Measurements from ENCODE around the gene FGF1. TPM values are rescaled to one million over a fixed set of nuclear protein-coding genes. Genes with fewer than 3 reads are reported as not detected.

Gene FGF1
- total and polyA plus RNA-seq, 4 donors = 19.8 to 44.2 (median 25.0) TPM

DNA sequence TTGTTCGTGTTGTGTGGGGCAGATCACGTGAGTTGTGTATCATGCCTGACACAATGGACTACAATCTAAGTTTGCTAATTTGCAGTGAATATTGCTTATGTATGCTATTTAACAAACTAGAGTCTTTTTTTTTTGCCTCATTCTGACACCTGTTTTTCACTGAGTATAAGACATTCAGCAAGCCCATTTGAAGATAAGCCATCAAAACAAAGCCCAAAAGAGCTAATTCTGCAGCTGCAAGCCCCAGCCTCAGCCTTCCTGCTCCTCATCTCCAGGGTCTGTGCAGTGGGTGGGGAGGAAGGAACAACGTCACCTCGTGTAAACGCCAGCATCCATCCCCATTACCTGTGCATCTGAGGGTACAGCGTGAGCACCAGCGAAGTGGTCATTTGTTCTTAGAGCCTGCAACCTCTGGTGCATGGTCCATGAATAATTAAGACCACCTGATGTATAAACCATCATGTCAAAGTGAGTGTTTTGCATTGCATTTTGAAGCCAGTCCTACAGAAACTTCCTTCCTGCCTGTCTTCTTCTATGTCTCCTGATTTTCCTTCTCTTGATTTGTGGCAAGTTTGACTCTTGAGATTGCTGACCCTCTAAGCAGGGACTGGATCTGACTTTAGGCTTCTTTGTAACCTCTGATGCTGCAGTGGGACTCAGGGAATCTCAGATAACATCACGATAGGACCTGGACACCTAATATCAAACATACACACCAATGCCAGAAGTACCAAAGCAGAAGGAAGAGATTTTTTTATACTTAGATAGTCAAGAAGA is 73.2 kb downstream of the FGF1 start:
- intact Hi-C loops (cut with DNase I) = loop anchor here in 1 of 2 donors (5.0 kb wide), 1 partner anchor 280 kb away; no protein-coding TSS in a partner anchor
- WGBS, 2 donors = 78 to 80% methylated on average over 8 of the region's 8 CpGs

DNA sequence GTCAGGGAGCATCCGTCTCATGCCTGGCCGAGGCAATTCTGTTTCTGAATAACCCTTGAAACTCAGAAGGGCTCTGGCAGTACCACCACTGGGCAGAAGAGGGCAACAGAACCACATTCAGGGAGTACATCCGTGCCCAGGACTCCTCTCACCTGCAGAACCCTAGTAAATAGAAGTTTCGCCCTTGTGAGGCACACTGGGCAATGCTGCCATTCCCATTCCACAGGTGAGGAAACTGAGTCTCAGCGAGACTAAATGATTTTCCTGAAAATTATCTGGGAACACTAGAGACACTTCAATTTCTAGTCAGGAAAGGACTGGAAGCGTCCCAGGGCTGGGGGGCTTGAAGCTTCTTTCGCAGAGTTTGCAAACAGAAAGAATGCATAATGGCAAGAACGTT is 74.7 kb downstream of the FGF1 start:
- WGBS, 2 donors = 36 to 39% methylated on average over 8 of the region's 8 CpGs
- Histone ChIP-seq H3K36me3 (ENCODE audit: control insufficient read depth in 1 of 2, insufficient read depth in 2 of 2, low read length in 1 of 2) (peaks cover 0 to 1% of the 10 kb centered on the region in 2 donors), H3K27me3 (ENCODE audit: control insufficient read depth in 1 of 2, insufficient read depth in 2 of 2, low read length in 1 of 2) (no peaks in the 10 kb centered on the region), H3K4me3 (ENCODE audit: low read length in 2 of 2) (no peak overlapping the region), H3K27ac (ENCODE audit: low read depth in 1 of 2, low read length in 2 of 2) (no peak overlapping the region), H3K9me3 (ENCODE audit: control insufficient read depth, low read length) (no peaks in the 10 kb centered on the region), H3K4me1 (ENCODE audit: control insufficient read depth in 1 of 2, insufficient read depth in 2 of 2, low read length in 2 of 2) (peaks cover 2 to 3% of the 10 kb centered on the region in 2 donors)
- ATAC-seq (ENCODE audit: low FRiP score) = peak; percentile 82
- DNase-seq = peak; percentile 76 to 89
- intact Hi-C loops (cut with DNase I) = loop anchor here (2.0 to 5.0 kb wide), 3 partner anchors 44 to 281 kb away; no protein-coding TSS in a partner anchor

More for the DNA sequence above, 73.2 kb downstream of the FGF1 start:
- H3K4me3 ChIP-seq (ENCODE audit: low read length in 2 of 2) = no peak overlapping the region
- ATAC-seq (ENCODE audit: low FRiP score) (no peak), DNase-seq (no peak)
- peaks cover 0 to 1% of the 10 kb centered on the region in 2 donors for H3K36me3 ChIP-seq (ENCODE audit: control insufficient read depth in 1 of 2, insufficient read depth in 2 of 2, low read length in 1 of 2)
- no peak overlapping the region for H3K27ac ChIP-seq (ENCODE audit: low read depth in 1 of 2, low read length in 2 of 2)
- H3K4me1 ChIP-seq (ENCODE audit: control insufficient read depth in 1 of 2, insufficient read depth in 2 of 2, low read length in 2 of 2) = peaks cover 1 to 2% of the 10 kb centered on the region in 2 donors
- no peaks in the 10 kb centered on the region for H3K9me3 ChIP-seq (ENCODE audit: control insufficient read depth, low read length)
- no peaks in the 10 kb centered on the region for H3K27me3 ChIP-seq (ENCODE audit: control insufficient read depth in 1 of 2, insufficient read depth in 2 of 2, low read length in 1 of 2)

DNA sequence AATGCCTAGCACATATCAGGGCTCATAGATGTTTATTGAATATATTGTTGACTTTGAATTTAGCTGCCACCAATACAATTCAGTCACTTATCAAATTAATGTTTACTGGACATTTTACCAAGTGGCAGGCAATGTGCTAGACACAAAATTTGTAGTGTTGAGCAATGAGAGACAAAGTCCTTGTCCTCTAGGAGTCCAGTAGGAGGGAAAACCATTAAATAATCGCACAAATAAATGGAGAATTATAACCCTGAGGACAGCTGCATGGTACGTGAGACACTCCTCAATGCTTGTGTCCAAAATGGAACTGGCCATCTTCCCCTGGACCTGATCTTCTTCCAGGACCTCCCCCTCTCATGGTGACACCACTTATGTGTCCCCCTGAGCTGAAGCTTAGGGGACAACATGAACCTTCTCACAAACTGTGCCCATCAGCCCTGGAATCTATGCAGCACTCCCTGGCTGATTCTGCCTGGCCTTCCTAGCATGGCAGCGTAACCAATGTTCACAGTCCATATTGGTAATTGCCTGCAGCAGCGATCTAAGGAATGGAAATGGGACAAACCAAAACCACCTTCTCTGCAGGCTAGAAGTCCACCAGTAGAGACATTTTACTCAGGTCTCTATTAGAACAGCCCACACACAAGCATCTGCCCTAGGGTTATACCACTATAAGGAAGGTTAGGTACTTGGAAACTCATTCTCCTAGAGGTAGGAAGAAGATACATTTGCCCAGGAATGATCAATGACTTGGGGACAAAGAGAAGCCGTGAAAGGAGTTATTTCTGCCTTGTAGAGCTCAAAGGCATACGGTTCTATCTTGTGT is 75.5 kb downstream of the FGF1 start:
- ATAC-seq (ENCODE audit: low FRiP score) = no peak
- Histone ChIP-seq H3K4me1 (ENCODE audit: control insufficient read depth in 1 of 2, insufficient read depth in 2 of 2, low read length in 2 of 2) (peaks cover 3 to 6% of the 10 kb centered on the region in 2 donors), H3K27me3 (ENCODE audit: control insufficient read depth in 1 of 2, insufficient read depth in 2 of 2, low read length in 1 of 2) (no peaks in the 10 kb centered on the region), H3K27ac (ENCODE audit: low read depth in 1 of 2, low read length in 2 of 2) (no peak overlapping the region), H3K36me3 (ENCODE audit: control insufficient read depth in 1 of 2, insufficient read depth in 2 of 2, low read length in 1 of 2) (peaks cover 0 to 1% of the 10 kb centered on the region in 2 donors), H3K9me3 (ENCODE audit: control insufficient read depth, low read length) (no peaks in the 10 kb centered on the region), H3K4me3 (ENCODE audit: low read length in 2 of 2) (no peak overlapping the region)
- WGBS, 2 donors = 79 to 81% methylated on average over 6 of the region's 6 CpGs
- no peak for DNase-seq
- intact Hi-C loops (cut with DNase I) = loop anchor here (2.0 to 5.0 kb wide), 3 partner anchors 44 to 282 kb away; no protein-coding TSS in a partner anchor

GRCh38 chr5:142609142-142609541 is 76.7 kb downstream of the FGF1 start:
- H3K9me3 ChIP-seq (ENCODE audit: control insufficient read depth, low read length) = no peaks in the 10 kb centered on the region
- H3K4me3 ChIP-seq (ENCODE audit: low read length in 2 of 2) = no peak overlapping the region
- WGBS, 2 donors = 86 to 87% methylated on average over 6 of the region's 6 CpGs
- no peak overlapping the region for H3K27ac ChIP-seq (ENCODE audit: low read depth in 1 of 2, low read length in 2 of 2)
- DNase-seq = no peak
- peaks cover 0 to 1% of the 10 kb centered on the region in 2 donors for H3K36me3 ChIP-seq (ENCODE audit: control insufficient read depth in 1 of 2, insufficient read depth in 2 of 2, low read length in 1 of 2)
- intact Hi-C loops (cut with DNase I) = no loop called here
- H3K4me1 ChIP-seq (ENCODE audit: control insufficient read depth in 1 of 2, insufficient read depth in 2 of 2, low read length in 2 of 2) = peaks cover 3 to 6% of the 10 kb centered on the region in 2 donors
- H3K27me3 ChIP-seq (ENCODE audit: control insufficient read depth in 1 of 2, insufficient read depth in 2 of 2, low read length in 1 of 2) = no peaks in the 10 kb centered on the region
- no peak for ATAC-seq (ENCODE audit: low FRiP score)

DNA sequence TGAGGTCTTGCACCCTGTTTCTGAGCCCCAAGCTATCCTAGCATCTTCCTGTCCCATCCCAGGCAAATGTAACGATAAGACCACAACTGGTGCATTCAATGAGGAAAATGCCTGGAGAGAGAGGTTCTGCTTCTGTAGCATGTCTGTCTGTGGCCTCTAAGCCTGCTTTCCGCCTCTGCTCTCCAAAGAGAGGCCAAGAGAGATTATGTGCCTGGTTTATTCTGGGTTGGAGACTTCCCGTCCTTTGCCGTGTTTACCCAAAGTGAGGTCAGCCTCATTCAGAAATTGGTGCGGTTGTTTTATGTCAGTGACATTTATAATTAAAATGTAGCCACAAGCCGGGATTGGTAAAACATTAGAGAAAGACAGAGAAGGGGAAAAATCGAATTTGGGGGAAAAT is 77.8 kb downstream of the FGF1 start:
- Histone ChIP-seq H3K4me1 (ENCODE audit: control insufficient read depth in 1 of 2, insufficient read depth in 2 of 2, low read length in 2 of 2) (peaks cover 3 to 6% of the 10 kb centered on the region in 2 donors), H3K36me3 (ENCODE audit: control insufficient read depth in 1 of 2, insufficient read depth in 2 of 2, low read length in 1 of 2) (peaks cover 0 to 1% of the 10 kb centered on the region in 2 donors), H3K27me3 (ENCODE audit: control insufficient read depth in 1 of 2, insufficient read depth in 2 of 2, low read length in 1 of 2) (no peaks in the 10 kb centered on the region), H3K27ac (ENCODE audit: low read depth in 1 of 2, low read length in 2 of 2) (peak overlapping the region in 1 of 2 donors; percentile 49), H3K9me3 (ENCODE audit: control insufficient read depth, low read length) (no peaks in the 10 kb centered on the region), H3K4me3 (ENCODE audit: low read length in 2 of 2) (no peak overlapping the region)
- no peak for ATAC-seq (ENCODE audit: low FRiP score)
- 17 to 23% methylated on average over 7 of the region's 7 CpGs for WGBS, 2 donors
- no peak for DNase-seq
- intact Hi-C loops (cut with DNase I) = no loop called here

DNA sequence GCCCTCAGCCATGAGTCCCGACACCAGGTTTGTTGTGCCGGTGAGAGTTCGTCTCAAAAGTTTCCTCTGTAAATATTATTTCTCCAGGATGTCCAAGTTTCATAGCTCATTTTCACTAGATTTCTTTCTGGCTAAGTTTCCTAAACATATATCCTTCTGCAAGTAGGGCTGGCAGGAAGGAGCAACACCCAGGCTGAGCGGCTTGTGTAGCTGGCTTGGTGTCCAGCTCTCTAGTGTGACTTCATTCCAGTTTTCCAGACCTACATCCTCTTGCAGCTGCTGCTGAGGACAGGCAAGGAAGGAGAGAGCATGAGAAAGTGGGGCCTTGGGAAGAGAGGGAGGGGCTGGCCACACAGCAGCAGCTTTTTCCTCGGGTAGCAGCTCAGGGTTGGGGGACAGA is 80.3 kb downstream of the FGF1 start:
- Histone ChIP-seq H3K4me1 (ENCODE audit: control insufficient read depth in 1 of 2, insufficient read depth in 2 of 2, low read length in 2 of 2) (peaks cover 3 to 6% of the 10 kb centered on the region in 2 donors), H3K27me3 (ENCODE audit: control insufficient read depth in 1 of 2, insufficient read depth in 2 of 2, low read length in 1 of 2) (no peaks in the 10 kb centered on the region), H3K9me3 (ENCODE audit: control insufficient read depth, low read length) (no peaks in the 10 kb centered on the region), H3K36me3 (ENCODE audit: control insufficient read depth in 1 of 2, insufficient read depth in 2 of 2, low read length in 1 of 2) (peaks cover 0 to 1% of the 10 kb centered on the region in 2 donors), H3K27ac (ENCODE audit: low read depth in 1 of 2, low read length in 2 of 2) (peak overlapping the region in 1 of 2 donors; percentile 47), H3K4me3 (ENCODE audit: low read length in 2 of 2) (no peak overlapping the region)
- WGBS, 2 donors = 4 to 9% methylated on average over 5 of the region's 5 CpGs
- intact Hi-C loops (cut with DNase I) = no loop called here
- DNase-seq (no peak), ATAC-seq (ENCODE audit: low FRiP score) (no peak)

DNA sequence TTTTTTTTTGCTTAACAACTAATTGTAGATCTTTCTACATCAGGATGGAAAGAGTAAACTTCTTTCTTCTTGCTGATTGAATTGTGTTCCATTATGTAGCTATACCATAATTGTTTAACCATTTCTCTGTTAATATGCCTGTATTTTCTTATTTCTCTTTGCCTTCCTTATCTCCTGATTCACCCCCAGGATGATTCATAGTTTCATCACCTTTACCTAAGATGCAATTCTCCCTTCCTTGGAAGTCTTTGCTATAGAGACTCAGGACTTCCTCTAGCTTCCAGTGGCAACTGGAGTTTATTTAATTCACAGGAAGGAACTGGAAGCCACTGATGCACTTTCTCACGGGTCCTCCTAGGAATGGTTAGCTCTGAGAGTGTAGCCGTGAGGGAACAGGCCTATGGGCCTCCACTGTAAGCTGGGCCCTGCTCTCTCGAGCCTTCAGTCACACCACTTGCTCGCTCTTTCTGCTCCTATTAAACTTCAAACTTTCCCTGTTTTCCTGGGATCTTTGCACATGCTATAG is 83.1 kb downstream of the FGF1 start:
- no peaks in the 10 kb centered on the region for H3K9me3 ChIP-seq (ENCODE audit: control insufficient read depth, low read length)
- H3K27me3 ChIP-seq (ENCODE audit: control insufficient read depth in 1 of 2, insufficient read depth in 2 of 2, low read length in 1 of 2) = no peaks in the 10 kb centered on the region
- no peak overlapping the region for H3K4me3 ChIP-seq (ENCODE audit: low read length in 2 of 2)
- DNase-seq (no peak), ATAC-seq (ENCODE audit: low FRiP score) (no peak)
- intact Hi-C loops (cut with DNase I) = no loop called here
- H3K27ac ChIP-seq (ENCODE audit: low read depth in 1 of 2, low read length in 2 of 2) = no peak overlapping the region
- no peaks in the 10 kb centered on the region for H3K36me3 ChIP-seq (ENCODE audit: control insufficient read depth in 1 of 2, insufficient read depth in 2 of 2, low read length in 1 of 2)
- H3K4me1 ChIP-seq (ENCODE audit: control insufficient read depth in 1 of 2, insufficient read depth in 2 of 2, low read length in 2 of 2) = peaks cover 3 to 8% of the 10 kb centered on the region in 2 donors
- WGBS, 2 donors = 90% methylated on average over 4 of the region's 4 CpGs

DNA sequence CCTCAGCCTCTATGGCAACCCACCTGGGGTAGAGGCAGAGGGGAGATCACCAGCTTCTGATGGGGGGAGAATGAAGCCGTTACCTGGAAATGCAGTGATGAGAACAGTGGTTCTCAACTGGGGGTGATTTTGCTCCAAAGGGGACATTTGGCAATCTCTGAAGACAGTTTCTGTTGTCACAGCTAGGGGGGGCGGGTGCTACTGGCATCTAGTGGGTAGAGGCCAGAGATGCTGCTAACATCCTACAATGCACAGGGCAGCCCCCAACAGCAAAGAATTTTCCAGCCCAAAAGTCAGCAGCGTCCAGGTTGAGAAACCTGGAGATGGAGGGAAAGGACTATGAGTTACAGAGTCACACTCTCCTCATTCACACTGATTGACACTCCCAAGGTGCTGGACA is 84.5 kb downstream of the FGF1 start:
- H3K4me3 ChIP-seq (ENCODE audit: low read length in 2 of 2) = no peak overlapping the region
- H3K9me3 ChIP-seq (ENCODE audit: control insufficient read depth, low read length) = no peaks in the 10 kb centered on the region
- DNase-seq (no peak), ATAC-seq (ENCODE audit: low FRiP score) (no peak)
- H3K27ac ChIP-seq (ENCODE audit: low read depth in 1 of 2, low read length in 2 of 2) = no peak overlapping the region
- 93 to 98% methylated on average over 3 of the region's 3 CpGs for WGBS, 2 donors
- peaks cover 3 to 5% of the 10 kb centered on the region in 2 donors for H3K4me1 ChIP-seq (ENCODE audit: control insufficient read depth in 1 of 2, insufficient read depth in 2 of 2, low read length in 2 of 2)
- no peaks in the 10 kb centered on the region for H3K27me3 ChIP-seq (ENCODE audit: control insufficient read depth in 1 of 2, insufficient read depth in 2 of 2, low read length in 1 of 2)
- intact Hi-C loops (cut with DNase I) = no loop called here
- H3K36me3 ChIP-seq (ENCODE audit: control insufficient read depth in 1 of 2, insufficient read depth in 2 of 2, low read length in 1 of 2) = no peaks in the 10 kb centered on the region

Data from aorta (tissue), 5 donors.